IPS-NIHi11 (cell line): ENCODE measurements around the gene ACCSL.
A peak's percentile ranks its signal among the peaks of the same experiment; 100 is the strongest.

Source experiments
- DNase-seq: peaks from one replicate; pipeline ENCODE4 v3.0.0; 2012; ENCODE audit warnings: mixed read lengths, low spot score

The ACCSL gene

DNA sequence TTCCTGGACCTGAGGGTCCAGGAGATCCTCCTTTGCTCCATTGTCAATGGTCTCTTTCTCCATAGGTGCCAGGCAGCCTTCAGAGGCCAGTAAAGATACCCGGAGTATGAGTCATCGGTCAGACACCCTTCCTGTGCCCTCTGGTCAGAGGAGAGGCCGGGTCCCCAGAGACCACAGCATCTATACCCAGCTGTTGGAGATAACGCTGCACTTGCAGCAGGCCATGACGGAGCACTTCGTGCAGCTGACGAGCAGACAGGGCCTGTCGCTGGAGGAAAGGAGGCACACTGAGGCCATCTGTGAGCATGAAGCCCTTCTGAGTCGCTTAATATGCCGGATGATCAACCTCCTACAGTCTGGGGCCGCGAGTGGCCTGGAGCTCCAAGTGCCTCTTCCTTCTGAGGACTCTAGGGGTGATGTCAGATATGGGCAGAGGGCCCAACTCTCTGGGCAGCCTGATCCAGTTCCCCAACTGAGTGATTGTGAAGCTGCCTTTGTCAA, at the start of gene ACCSL:
TSS of gene ACCSL (plus strand) at position 51 of the 501 bp plus-strand sequence. CDS start at position 107, 56 bp downstream.
- DNase-seq = no peak

DNA sequence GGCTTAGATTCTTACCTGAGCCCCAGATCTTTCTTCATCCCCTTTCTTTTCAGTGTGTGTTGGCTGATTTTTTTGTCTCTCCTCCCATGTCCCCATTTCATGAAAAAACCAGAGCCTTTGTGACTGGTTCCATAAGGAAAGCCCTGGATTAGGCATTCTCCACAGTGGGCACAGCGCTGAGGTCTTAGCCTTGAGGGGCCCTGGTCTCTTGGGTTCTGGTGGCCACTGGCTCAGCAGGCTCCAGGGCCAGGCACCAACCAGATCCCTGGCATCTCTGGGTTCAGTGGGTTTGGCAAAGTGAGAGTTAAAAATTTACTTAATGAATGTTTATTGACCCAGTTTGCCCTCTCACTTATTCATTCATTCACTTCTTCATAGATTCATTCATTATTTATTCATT, 49.5 kb upstream of the ACCSL start:
- DNase-seq = no peak

DNA sequence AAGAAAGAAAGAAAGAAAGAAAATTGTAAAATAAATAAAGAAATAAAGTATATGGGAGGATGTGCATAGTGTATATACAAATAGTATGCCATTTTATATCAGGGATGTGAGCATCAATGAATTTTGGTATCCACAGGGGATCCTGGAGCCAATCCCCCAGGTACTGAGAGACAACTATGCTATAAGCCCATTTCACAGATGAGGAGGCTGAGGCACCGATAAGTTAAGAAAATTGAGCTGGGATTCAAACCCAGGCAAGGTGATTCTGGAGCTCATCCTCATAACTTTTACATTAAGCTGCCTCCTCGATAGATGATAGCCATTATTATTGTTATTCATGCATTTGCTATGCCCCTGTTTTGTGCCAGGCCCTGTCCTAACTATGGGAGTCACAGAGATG, 47.0 kb upstream of the ACCSL start:
- no peak for DNase-seq

DNA sequence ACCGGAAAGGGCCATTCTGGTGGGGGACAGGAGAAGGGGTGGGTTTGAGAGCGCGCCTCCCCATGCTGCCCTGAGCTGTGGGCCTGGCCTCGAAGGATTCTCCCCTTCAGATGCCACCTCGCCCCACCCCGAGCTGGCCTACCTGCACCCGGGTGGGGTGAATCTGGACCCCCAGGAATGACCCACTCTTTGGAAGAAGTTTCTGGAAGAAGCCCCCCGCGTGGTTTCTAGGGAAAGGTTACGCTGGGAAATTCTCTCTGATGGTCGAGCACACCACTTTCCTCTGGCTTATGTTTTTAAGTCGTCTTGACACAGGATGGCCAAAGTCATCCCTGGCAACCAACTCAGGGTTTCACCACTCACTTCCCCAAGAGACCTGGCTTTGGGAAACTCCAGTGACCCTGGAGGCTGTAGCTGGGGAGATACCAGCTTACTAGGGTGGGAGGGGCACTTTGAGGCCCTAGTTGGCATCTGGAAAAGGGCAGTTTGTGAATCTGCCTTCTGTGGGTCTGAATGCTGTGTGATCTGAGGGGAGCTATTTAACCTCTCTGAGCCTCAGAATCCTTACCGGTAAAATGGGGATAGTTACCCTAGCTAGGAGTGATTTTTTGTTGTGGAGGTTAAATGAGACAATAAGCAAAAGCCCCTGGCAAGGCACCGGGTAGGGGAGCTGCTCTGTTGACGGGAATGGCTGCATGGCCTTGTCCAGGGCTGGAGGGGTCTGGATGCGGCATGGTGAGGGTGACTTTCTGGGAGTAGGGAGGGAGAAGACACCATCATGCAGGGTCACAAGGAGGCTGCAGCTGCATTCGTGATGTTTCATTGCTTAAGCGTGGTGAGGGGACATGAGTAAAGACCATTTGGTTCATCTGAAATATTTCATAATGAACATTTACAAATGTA, 45.3 kb upstream of the ACCSL start:
- no peak for DNase-seq

GRCh38 chr11:44003736-44004451, 43.9 kb upstream of the ACCSL start:
- DNase-seq = no peak

DNA sequence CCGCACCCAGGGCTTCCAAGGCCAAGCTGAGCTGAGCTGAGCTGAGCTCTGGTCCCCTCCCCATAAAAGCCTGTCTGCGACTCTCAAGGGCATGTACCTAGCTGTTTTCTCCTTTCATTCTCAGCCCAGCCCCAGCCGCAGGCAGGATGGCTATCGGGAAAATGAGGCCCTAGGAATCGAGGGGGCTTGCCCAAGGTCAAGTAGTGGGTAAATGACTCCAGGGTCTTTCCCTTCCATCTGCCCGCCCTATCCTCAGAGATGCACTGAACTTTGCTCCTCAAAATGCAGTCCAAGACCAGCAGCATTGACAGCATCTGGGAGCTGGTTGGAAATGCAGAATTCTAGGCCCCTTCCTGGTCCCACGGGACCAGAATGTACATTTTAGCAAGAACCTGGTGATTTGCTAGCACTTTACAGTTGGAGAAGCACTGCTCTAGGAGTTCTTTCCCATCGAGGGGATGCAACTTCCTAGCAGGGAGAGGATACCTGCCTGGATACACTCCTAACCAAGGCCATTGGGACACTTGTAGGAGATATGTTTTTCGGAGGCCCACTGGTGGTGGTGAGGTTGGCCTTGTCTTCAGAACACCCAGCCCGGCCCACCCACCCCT, 43.2 kb upstream of the ACCSL start:
- no peak for DNase-seq

DNA sequence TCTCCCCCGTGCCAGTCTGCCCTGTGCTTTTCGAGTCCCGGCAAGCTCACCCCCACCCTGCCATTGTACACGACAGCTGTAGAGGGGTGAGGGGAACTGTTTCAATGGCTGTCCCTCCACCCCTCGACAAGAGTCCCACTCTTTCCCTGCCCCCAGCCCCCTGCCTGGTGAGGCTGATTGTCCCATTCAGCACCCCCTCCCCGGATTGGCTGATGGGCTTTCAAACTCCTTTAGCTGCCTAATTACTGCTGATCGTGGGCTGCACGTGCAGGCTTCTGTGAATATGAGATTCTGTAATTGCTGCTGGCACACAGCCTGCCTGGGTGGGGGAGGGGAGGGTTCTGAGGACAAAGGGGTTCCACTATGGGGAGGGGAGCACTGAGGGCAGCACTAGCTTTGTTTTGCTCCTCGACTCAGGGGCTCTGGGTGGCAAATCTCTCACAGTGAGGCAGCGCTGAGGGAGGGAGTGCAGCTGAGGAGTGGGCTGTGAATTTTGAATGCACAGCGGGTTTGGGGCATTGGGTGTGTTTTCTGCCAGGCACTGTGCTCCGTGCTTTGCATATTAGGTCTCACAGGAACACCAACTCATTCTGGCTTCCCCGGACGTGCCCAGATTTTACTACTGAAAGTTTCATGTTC, 42.6 kb upstream of the ACCSL start:
- DNase-seq = peak; percentile 27

DNA sequence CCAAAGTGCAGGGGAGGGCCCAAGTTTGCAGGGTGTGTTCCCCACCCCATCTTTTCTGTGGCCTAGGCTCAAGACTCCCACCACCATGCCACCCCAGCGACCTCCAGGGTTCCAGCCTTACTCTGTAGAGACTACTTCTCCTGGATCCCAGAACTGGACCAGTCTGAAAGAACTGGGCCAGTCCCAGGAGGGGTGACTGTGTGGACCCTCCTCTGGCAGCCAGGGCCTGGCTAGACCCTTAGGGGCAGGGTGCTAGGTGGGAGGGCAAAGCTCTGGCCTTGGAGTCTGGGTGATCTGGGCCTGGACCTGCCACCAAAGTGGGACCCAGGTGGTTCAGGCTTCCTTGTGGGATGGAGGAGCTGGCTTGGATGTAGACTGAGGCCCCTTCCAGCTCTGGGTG, 41.8 kb upstream of the ACCSL start:
- no peak for DNase-seq

GRCh38 chr11:44006917-44007361, 40.8 kb upstream of the ACCSL start:
- DNase-seq = no peak

GRCh38 chr11:44007481-44008087, 40.2 kb upstream of the ACCSL start:
- DNase-seq = no peak

DNA sequence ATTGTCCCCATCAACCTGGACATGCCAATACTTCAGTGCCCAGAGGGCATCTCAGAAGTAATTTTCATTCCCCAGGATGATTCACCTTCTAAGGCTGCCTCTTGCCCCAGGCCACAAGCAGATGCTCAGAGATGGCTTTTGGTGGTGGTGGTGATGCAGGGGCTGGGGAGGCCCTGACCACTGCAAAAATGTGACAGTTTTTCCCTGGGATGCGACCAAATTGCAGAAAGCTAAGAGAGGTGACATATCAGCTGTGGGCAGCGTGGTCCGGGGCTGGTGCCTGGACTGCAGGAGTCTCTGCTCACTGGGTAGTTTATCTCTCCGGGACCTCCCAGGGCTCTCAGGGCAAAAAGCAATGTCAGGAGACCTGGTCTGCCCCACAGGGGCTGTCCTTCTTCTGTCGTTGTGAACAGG, 39.7 kb upstream of the ACCSL start:
- DNase-seq = no peak

- no peak for DNase-seq
These were observed 39.1 kb upstream of the ACCSL start for GRCh38 chr11:44008698-44009097.

- DNase-seq = no peak
These were observed 37.0 kb upstream of the ACCSL start for GRCh38 chr11:44010789-44011251.

DNA sequence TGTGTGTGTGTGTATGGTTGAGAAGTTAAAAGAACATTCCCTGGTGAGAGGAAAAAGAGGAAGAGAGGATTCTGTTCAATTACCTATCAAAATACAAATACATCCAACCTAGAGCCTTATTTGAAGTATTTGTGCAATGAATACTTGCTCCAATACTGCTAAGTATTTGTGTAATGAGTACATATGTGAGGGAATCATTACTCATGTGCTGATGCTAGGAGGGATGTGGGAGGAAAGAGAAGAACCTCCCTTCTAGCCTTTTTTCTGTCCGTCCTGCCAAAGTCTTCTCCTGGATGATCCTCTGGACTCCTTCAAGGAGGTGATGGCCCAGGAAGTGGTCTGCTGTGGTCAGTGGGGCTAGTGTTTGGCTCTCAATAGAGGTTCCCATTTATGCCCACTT, 36.0 kb upstream of the ACCSL start:
- DNase-seq = no peak

DNA sequence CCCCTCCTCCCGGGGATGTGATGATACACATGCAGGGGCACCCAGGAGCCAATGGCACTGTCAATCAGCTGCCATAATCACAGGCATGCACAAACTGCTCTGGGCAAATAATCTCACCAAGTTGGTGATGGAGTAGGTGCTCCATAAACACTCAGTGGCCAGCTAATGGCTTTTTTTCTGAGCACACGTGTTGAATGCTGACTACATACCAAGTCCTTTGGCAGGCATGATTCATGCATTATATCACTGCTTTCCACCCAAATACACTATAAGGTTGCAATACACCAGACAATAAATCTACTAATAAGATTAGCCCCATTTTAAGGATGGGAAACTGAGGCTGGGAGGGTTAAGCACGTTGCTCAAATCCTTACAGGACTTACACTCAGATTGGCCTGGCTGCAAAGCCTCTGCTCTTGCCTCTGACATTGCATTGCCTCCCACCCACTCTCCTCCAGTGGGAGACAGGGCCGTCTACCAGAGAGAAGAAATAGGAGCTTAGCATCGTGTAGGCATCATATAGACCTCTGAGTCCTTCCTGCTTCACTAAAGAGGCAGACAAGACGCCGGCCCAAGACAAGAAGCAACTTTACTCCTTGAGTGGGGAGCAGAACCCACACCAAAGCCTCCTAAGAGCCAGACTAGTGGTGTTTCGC, 32.7 kb upstream of the ACCSL start:
- no peak for DNase-seq

DNA sequence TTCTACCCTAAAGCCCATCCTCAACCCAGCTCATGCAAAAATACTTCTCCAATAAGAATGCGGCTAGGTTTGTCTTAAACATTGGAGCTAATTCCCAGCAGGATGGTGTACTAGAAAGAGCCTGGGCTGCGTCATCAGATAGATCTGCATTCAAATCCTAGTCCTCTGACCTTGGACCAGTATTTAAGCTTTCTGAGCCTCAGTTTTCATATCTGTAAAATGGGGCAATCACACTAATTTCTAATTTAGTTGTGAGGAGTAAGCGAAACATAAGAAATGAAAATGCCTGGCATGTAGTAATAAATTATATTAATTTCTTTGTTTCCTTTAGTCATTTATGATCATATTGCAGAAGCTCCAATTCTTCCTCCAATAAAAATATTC, 32.2 kb upstream of the ACCSL start:
- DNase-seq = no peak

DNA sequence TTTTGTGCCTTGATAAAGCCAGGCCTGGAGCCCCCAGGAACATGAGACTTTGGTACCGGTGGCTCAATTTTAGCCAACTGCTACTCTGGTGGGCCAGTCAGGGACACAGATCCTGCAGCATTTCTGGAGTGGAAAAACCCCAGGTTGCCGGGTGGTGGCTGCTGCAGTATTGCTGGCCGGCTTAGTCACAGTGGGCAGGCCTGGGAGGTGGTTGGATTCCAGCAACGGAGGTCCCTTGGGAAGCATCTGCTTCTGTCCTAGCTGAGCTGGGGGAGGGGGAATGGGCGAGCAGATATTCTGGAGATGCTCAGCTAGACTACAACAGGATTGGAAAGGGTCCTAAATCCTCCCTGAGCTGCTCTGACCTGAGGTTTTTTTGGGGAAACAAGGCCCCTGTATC, 31.6 kb upstream of the ACCSL start:
- peak; percentile 15 for DNase-seq

- DNase-seq = peak; percentile 8
These were observed 31.0 kb upstream of the ACCSL start for GRCh38 chr11:44016546-44017442.

GRCh38 chr11:44017443-44018126, 30.2 kb upstream of the ACCSL start:
- no peak for DNase-seq
